ENCODE measurements around the gene NR2F1-AS1.

The NR2F1-AS1 gene

DNA sequence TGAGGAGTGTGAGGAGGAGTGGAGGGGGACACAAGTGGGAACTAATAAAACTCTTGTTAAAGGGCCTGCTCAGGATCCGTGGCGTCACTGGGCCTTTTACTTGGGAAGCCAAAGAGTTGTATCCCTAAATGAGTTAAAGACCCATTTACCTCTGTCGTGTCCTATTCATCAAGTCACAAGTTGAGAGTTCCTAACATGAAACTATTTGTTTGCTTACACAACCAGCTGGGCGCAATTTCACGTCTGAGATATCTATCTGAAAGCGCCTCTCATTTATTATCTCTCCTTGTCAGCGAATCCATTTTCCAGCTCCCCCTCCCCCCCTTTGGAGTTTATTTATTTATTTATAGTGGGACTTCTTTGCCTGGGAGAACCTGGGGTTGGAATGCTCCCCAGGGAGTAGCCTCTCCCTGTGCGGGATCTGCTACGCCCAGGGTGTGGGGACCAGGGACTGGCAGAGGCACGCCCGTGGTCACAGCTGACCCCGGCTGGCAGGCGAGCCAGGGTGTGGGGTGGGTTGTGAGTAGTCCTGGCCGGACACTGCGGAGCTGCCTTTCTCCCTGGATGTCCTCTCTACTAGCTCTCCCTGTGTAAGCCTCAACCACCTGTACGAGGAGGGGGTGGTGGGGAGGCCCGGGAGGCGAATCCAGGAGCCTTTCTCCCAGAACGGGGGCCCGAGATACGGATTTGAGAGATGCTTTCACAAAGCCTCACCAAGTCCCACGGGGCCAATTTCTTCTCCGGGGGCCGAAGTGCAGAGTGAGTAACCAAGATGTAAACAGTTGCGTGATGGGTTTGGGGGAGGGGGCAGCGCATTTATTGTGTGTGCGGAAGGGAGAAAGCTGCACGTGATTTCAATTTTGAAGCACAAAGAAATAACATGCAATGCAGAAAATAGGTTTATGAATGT is 17.3 kb upstream of the NR2F1-AS1 start:
- TF ChIP-seq CTCF (IDR thresholded peaks at IDR 0.05; ENCODE audit: low read depth, low read length) = no peak
- DNase-seq (ENCODE audit: extremely low read depth, low read depth) = no peak

DNA sequence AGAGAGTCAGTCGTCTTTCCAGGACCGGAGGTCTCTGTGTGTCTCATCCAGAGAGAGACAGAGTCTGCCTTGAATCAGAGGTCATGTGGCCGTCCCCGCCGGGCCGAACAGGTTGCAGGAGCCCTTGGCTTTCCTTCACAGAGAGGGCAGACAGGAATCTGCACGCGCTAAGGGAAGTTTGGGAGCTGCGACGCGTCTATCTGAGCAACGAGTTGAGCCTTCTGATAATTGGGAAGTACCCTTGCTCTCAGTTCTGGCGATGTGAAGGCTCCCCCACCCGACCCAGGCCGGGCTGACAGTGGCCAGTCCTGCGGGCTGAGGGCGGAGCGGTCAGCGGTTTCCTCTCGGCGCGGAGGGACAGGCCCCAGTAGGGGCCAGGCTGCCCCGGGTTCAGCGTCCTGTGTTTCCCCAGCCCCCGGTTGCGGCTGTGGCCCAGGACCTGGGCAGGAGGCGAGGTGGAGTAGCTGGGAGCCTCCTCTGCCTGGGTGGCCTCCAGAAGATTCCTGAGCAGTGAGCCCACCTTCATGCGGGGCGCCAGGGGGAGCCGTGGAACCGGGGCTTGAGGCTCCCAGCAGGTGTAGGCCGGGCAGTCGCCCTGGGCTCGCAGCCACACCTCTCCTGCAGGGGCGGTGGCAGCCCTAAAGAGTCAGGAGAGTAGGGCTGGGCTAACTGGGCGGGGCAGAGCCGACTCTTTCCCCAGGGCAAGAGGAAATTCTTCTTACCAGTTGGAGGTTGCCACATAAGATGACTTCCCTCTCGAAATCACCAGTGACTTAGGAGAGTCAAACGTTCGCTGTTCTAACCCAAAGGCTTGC is 15.9 kb upstream of the NR2F1-AS1 start:
- no peak for TF ChIP-seq CTCF (IDR thresholded peaks at IDR 0.05; ENCODE audit: low read depth, low read length)
- no peak for DNase-seq (ENCODE audit: extremely low read depth, low read depth)

GRCh38 chr5:93596310-93596675 is 15.3 kb upstream of the NR2F1-AS1 start:
- no peak for DNase-seq (ENCODE audit: extremely low read depth, low read depth)
- TF ChIP-seq CTCF (IDR thresholded peaks at IDR 0.05; ENCODE audit: low read depth, low read length) = no peak

DNA sequence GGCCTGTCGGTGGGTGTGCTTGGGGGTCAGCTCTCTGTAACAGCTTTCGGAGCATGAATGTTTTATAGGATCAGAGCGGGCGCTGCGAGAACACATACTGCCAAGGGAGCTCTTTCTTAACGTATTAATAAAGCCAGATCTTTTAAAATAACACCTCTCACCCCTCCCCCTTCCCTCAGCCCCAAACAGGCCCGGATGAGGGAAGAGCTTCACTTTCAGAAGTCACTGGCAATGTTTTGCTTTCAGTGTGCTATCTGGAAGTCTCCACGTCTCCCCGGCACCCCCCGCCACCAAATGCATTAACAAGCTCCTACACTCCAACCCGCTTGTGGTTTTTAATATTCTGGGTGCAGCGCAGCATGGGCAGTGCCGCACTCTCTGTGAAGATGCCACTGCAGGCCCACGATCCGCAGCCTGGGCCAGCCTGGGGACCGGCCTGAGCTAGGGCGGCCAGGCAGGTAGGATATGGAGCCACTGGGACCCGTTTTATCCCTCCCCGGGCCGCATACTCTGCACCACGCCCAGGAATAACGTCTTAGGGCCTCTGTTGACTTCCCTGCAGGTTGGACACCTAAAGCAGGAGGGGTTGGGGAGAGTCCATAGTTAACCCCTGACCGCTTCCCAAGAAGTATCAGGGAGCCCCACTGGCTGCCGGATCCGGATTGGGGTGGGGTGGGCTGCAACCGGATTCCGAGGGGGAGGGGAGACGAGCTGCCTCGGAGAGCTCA is 14.6 kb upstream of the NR2F1-AS1 start:
- TF ChIP-seq CTCF (IDR thresholded peaks at IDR 0.05; ENCODE audit: low read depth, low read length) = no peak
- DNase-seq (ENCODE audit: extremely low read depth, low read depth) = no peak

GRCh38 chr5:93594591-93595419 is 13.8 kb upstream of the NR2F1-AS1 start:
- no peak for DNase-seq (ENCODE audit: extremely low read depth, low read depth)
- no peak for TF ChIP-seq CTCF (IDR thresholded peaks at IDR 0.05; ENCODE audit: low read depth, low read length)

- no peak for TF ChIP-seq CTCF (IDR thresholded peaks at IDR 0.05; ENCODE audit: low read depth, low read length)
- no peak for DNase-seq (ENCODE audit: extremely low read depth, low read depth)
Observed at GRCh38 chr5:93593476-93594131, 12.6 kb upstream of the NR2F1-AS1 start.

All from AG09319 (cell line).